GM12873 (cell line): Measurements from ENCODE around the gene CMTM5.

Experiments
- CTCF ChIP-seq: IDR thresholded peaks from 2 replicates; pipeline ENCODE4 v1.5.1; 2012; ENCODE audit warnings: low read depth, mild to moderate bottlenecking, moderate library complexity, low read length, control low read depth; ENCODE audit not compliant: insufficient read depth; ENCODE audit errors: missing control alignments

Gene CMTM5

GRCh38 chr14:23405096-23405495 lies 28.2 kb downstream of the CMTM5 start:
- no peak for TF ChIP-seq CTCF

GRCh38 chr14:23405516-23406025 lies 28.7 kb downstream of the CMTM5 start:
- no peak for TF ChIP-seq CTCF

- TF ChIP-seq CTCF: no peak
Observed at GRCh38 chr14:23406244-23406643, 29.4 kb downstream of the CMTM5 start.

- TF ChIP-seq CTCF: no peak
Observed at GRCh38 chr14:23406725-23407355, 30.0 kb downstream of the CMTM5 start.

GRCh38 chr14:23407516-23408306 lies 30.9 kb downstream of the CMTM5 start, which contains the start of gene MYH6:
Gene MYH6 (minus strand): TSS chr14:23408273. CDS start chr14:23407223, 1,050 bp downstream.
- TF ChIP-seq CTCF: no peak

- no peak for TF ChIP-seq CTCF
Observed at GRCh38 chr14:23408307-23408630, 31.4 kb downstream of the CMTM5 start.

GRCh38 chr14:23409475-23409874 lies 32.6 kb downstream of the CMTM5 start:
- TF ChIP-seq CTCF: no peak
